Small intestine (tissue), 16 donors: ENCODE data around the gene SCYL2. TPM values are rescaled to one million over a fixed set of nuclear protein-coding genes. Genes with fewer than 3 reads are reported as not detected.
"Not testable (repeated sequence)": the region's sequence is repeated elsewhere in the genome, so short reads cannot be mapped to it uniquely, and the experiment has no call there.

Experiments
- DNase-seq, 2 donors: peaks; one replicate each; pipeline versions ENCODE4 v3.0.0 to v3.0.0-alpha.2; 2013
- FAIRE-seq: peaks from 2 replicates; lab custom pipeline; 2012; peaks lifted over from hg19 to GRCh38; lab: Jason Lieb, UNC
- H3K27ac ChIP-seq, 3 donors: one replicate each; pipeline ENCODE4 v1.5.1; 2013; ENCODE audit warnings: low read length in 2 of 3, mild to moderate bottlenecking in 2 of 3, control low read depth in 1 of 3, inconsistent platforms in 1 of 3, low read depth in 1 of 3, moderate library complexity in 1 of 3
- H3K27me3 ChIP-seq, 3 donors: one replicate each; pipeline ENCODE4 v1.6.1; 2013; ENCODE audit warnings: low read length in 3 of 3, inconsistent platforms in 1 of 3; ENCODE audit not compliant: control insufficient read depth in 3 of 3, insufficient read depth in 3 of 3
- H3K36me3 ChIP-seq, 3 donors: one replicate each; pipeline ENCODE4 v1.6.1; 2013; ENCODE audit warnings: low read length in 3 of 3, inconsistent platforms in 1 of 3, low read depth in 1 of 3, mild to moderate bottlenecking in 1 of 3, moderate library complexity in 1 of 3; ENCODE audit not compliant: control insufficient read depth in 3 of 3, insufficient read depth in 2 of 3
- H3K4me1 ChIP-seq, 3 donors: one replicate each; pipeline ENCODE4 v1.6.1; 2013; ENCODE audit warnings: low read length in 2 of 3, inconsistent platforms in 1 of 3, low read depth in 1 of 3, mild to moderate bottlenecking in 1 of 3, moderate library complexity in 1 of 3; ENCODE audit not compliant: control insufficient read depth in 3 of 3, insufficient read depth in 2 of 3
- H3K4me3 ChIP-seq, 3 donors: one replicate each; pipeline ENCODE4 v1.5.1; 2013; ENCODE audit warnings: low read length in 3 of 3, control low read depth in 1 of 3, inconsistent platforms in 1 of 3, low read depth in 1 of 3, mild to moderate bottlenecking in 1 of 3, moderate library complexity in 1 of 3
- H3K9me3 ChIP-seq, 2 donors: one replicate each; pipeline ENCODE4 v1.6.1; 2013; ENCODE audit warnings: low read depth in 1 of 2, low read length in 1 of 2; ENCODE audit not compliant: control insufficient read depth in 2 of 2, insufficient read depth in 1 of 2
- WGBS, 3 donors: extraction: QIAGEN DNeasy Blood & Tissue Kit; methylation state at CpG; one replicate each; pipeline ENCODE4 v1.1.7; 2013; 5-methylcytosine and 5-hydroxymethylcytosine counted together
- long read RNA-seq, 10 donors: transcript quantifications; one replicate each; lab custom pipeline, GENCODE V29; 2026
- polyA plus RNA-seq, 4 donors: library from polyadenylated mRNA; stranded (reverse) in 3 of 4; unstranded in 1 of 4; fragments of 200-250 nt in 3 of 4; fragments of 120-200 nt in 1 of 4; gene quantifications; one replicate each; pipeline versions ENCODE4 v1.2.1 to v1.2.3, GENCODE V29; 2013
- donor health status: healthy with polysubstance abuse.
- donor health status: control.
- donor health status: control.
- donor health status: Bipolar disorder and iron deficiency.
- donor health status: healthy.

The SCYL2 gene
- 10 to 100 TPM; 15.8 to 41.0 (median 21.6) TPM for polyA plus RNA-seq
- long read RNA-seq, donor 1, partial matches to known transcripts: 20 of 29 reads
- long read RNA-seq, donor 1, other reads (novel, unspliced or antisense): 5 of 29 reads
- long read RNA-seq, donor 2, full-length matches to known transcripts: 3 of 3 reads
- long read RNA-seq, donor 2, partial matches to known transcripts: 0 of 3 reads
- long read RNA-seq, donor 2, other reads (novel, unspliced or antisense): 0 of 3 reads
- long read RNA-seq, donor 3, partial matches to known transcripts: 0 of 1 reads
- long read RNA-seq, donor 3, other reads (novel, unspliced or antisense): 0 of 1 reads
- long read RNA-seq, donor 4: 0 reads
- long read RNA-seq, donor 5, partial matches to known transcripts: 8 of 8 reads
- long read RNA-seq, donor 5, other reads (novel, unspliced or antisense): 0 of 8 reads
- long read RNA-seq, donor 6, partial matches to known transcripts: 0 of 1 reads
- long read RNA-seq, donor 6, other reads (novel, unspliced or antisense): 0 of 1 reads
- long read RNA-seq, donor 7: 0 reads
- long read RNA-seq, donor 8: 0 reads
- long read RNA-seq, donor 9, full-length matches to known transcripts: 3 of 3 reads
- long read RNA-seq, donor 9, partial matches to known transcripts: 0 of 3 reads
- long read RNA-seq, donor 9, other reads (novel, unspliced or antisense): 0 of 3 reads
- long read RNA-seq, donor 10, partial matches to known transcripts: 12 of 17 reads
- long read RNA-seq, donor 10, other reads (novel, unspliced or antisense): 0 of 17 reads

GRCh38 chr12:100266835-100267602 is at the start of gene SCYL2, which contains the start of gene DEPDC4:
Gene SCYL2 (plus strand): TSS chr12:100267177. CDS start chr12:100282971, 15,794 bp downstream.
Gene DEPDC4 (minus strand): TSS chr12:100267079. CDS start chr12:100267076, 3 bp downstream.
- Histone ChIP-seq H3K36me3 (no peaks in the 10 kb centered on the region), H3K4me3 (peak within 1 kb of the TSS; percentile 69 to 95 (median 85)), H3K4me1 (peaks cover 0 to 2% (median 2%) of the 10 kb centered on the region in 3 donors), H3K27ac (peak within 1 kb of the TSS; percentile 96 to 99 (median 98)), H3K27me3 (no peaks in the 10 kb centered on the region), H3K9me3 (no peaks in the 10 kb centered on the region)
- WGBS, 3 donors: 0 to 1% (median 1%) methylated on average over 47 to 62 of the region's 62 CpGs
- peak; percentile 97 to 99 for DNase-seq
- no peak for FAIRE-seq

- DNase-seq (peak in 1 of 2 donors; percentile 16), FAIRE-seq (no peak)
- peaks cover 3 to 22% (median 4%) of the 10 kb centered on the region in 3 donors for H3K36me3 ChIP-seq
- peaks cover 0 to 4% of the 10 kb centered on the region in 2 donors for H3K9me3 ChIP-seq
- H3K27ac ChIP-seq: no peak overlapping the region
- no peaks in the 10 kb centered on the region for H3K27me3 ChIP-seq
- WGBS, 3 donors: 85 to 87% (median 86%) methylated on average over 5 of the region's 5 CpGs
- peaks cover 2 to 12% (median 2%) of the 10 kb centered on the region in 3 donors for H3K4me1 ChIP-seq
- H3K4me3 ChIP-seq: no peak overlapping the region
These were observed 47.5 kb upstream of the SCYL2 start for GRCh38 chr12:100219328-100220109.

GRCh38 chr12:100221523-100221922 is 45.5 kb upstream of the SCYL2 start:
- Histone ChIP-seq H3K36me3 (peaks cover 6 to 24% (median 8%) of the 10 kb centered on the region in 3 donors), H3K9me3 (no peaks in the 10 kb centered on the region), H3K27me3 (no peaks in the 10 kb centered on the region), H3K27ac (no peak overlapping the region), H3K4me3 (no peak overlapping the region), H3K4me1 (no peaks in the 10 kb centered on the region)
- FAIRE-seq (no peak), DNase-seq (no peak)
- WGBS, 3 donors: 88 to 97% (median 88%) methylated on average over 3 of the region's 3 CpGs

GRCh38 chr12:100222173-100222572 is 44.8 kb upstream of the SCYL2 start:
- H3K9me3 ChIP-seq, H3K27ac ChIP-seq, H3K4me1 ChIP-seq, DNase-seq, H3K27me3 ChIP-seq, H3K4me3 ChIP-seq, FAIRE-seq: not testable (repeated sequence)
- peaks cover 6 to 24% (median 8%) of the 10 kb centered on the region in 3 donors for H3K36me3 ChIP-seq
- WGBS, 3 donors: 79 to 93% (median 80%) methylated on average over 5 to 6 of the region's 6 CpGs

- no peak for FAIRE-seq
- Histone ChIP-seq H3K4me3 (no peak overlapping the region), H3K9me3 (no peaks in the 10 kb centered on the region), H3K4me1 (no peaks in the 10 kb centered on the region), H3K27me3 (no peaks in the 10 kb centered on the region), H3K27ac (no peak overlapping the region), H3K36me3 (peaks cover 3 to 23% (median 3%) of the 10 kb centered on the region in 3 donors)
- DNase-seq: no peak
These were observed 41.5 kb upstream of the SCYL2 start for GRCh38 chr12:100225491-100225890.

GRCh38 chr12:100229036-100229635 is 37.8 kb upstream of the SCYL2 start:
- DNase-seq: peak; percentile 43 to 53
- H3K4me1 ChIP-seq: no peaks in the 10 kb centered on the region
- FAIRE-seq: no peak
- H3K4me3 ChIP-seq: no peak overlapping the region
- no peak overlapping the region for H3K27ac ChIP-seq
- H3K27me3 ChIP-seq: no peaks in the 10 kb centered on the region
- 89 to 94% (median 92%) methylated on average over 5 of the region's 5 CpGs for WGBS, 3 donors
- H3K9me3 ChIP-seq: no peaks in the 10 kb centered on the region
- H3K36me3 ChIP-seq: peaks cover 3 to 6% (median 3%) of the 10 kb centered on the region in 3 donors

GRCh38 chr12:100229876-100230275 is 37.1 kb upstream of the SCYL2 start:
- H3K27ac ChIP-seq: no peak overlapping the region

More at GRCh38 chr12:100229876-100230275, 37.1 kb upstream of the SCYL2 start:
- DNase-seq (no peak), FAIRE-seq (no peak)
- no peaks in the 10 kb centered on the region for H3K27me3 ChIP-seq
- H3K4me1 ChIP-seq: no peaks in the 10 kb centered on the region
- no peak overlapping the region for H3K4me3 ChIP-seq
- no peaks in the 10 kb centered on the region for H3K9me3 ChIP-seq
- WGBS, 3 donors: 85 to 88% (median 87%) methylated on average over 4 of the region's 4 CpGs
- peaks cover 0 to 3% (median 3%) of the 10 kb centered on the region in 3 donors for H3K36me3 ChIP-seq
